Measurements from ENCODE around the gene GM2A.

DNA sequence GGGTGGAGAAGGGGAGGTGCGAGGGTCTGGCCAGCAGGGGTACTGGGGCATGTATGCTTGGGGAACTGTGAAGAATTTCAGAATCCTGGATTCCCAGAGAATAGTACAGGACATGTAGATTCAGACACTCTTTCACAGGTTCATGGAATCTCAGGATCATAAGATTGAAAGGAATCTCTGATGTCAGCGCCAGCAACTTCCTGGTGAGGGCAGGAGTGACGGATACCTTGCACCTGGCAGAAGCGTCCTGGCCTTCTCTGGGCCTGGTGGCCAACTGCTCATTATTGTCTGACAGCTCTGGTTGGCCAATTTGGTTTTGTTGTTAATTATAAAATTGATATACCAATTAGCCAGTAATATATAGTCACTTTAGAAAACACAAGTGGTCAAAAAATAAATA is 6.9 kb downstream of the GM2A start:
- TF ChIP-seq GTF2F1 (IDR thresholded peaks at IDR 0.05; ENCODE audit: borderline replicate concordance, low read depth, low read length) (no peak), YY1 (IDR thresholded peaks at IDR 0.05; ENCODE audit: low read depth, low read length) (no peak), HDAC6 (IDR thresholded peaks at IDR 0.05; ENCODE audit: low read depth, low read length) (no peak)
- TF ChIP-seq, protein P1, sequence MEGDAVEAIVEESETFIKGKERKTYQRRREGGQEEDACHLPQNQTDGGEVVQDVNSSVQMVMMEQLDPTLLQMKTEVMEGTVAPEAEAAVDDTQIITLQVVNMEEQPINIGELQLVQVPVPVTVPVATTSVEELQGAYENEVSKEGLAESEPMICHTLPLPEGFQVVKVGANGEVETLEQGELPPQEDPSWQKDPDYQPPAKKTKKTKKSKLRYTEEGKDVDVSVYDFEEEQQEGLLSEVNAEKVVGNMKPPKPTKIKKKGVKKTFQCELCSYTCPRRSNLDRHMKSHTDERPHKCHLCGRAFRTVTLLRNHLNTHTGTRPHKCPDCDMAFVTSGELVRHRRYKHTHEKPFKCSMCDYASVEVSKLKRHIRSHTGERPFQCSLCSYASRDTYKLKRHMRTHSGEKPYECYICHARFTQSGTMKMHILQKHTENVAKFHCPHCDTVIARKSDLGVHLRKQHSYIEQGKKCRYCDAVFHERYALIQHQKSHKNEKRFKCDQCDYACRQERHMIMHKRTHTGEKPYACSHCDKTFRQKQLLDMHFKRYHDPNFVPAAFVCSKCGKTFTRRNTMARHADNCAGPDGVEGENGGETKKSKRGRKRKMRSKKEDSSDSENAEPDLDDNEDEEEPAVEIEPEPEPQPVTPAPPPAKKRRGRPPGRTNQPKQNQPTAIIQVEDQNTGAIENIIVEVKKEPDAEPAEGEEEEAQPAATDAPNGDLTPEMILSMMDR (IDR thresholded peaks at IDR 0.05; ENCODE audit: control extremely low read depth in 1 of 3, insufficient read depth in 1 of 3, low read depth in 1 of 3, low read length in 3 of 3): no peak
